ENCODE measurements around the gene POLDIP2.
"Not testable (repeated sequence)": the region's sequence is repeated elsewhere in the genome, so short reads cannot be mapped to it uniquely, and the experiment has no call there.

The POLDIP2 gene

GRCh38 chr17:28364665-28365363, 7.5 kb upstream of the POLDIP2 start, which contains the start of gene SEBOX:
Gene SEBOX, minus strand, starts transcription at chr17:28365199. Its CDS starts 48 bp downstream, at chr17:28365151.
- no peak for DNase-seq

DNA sequence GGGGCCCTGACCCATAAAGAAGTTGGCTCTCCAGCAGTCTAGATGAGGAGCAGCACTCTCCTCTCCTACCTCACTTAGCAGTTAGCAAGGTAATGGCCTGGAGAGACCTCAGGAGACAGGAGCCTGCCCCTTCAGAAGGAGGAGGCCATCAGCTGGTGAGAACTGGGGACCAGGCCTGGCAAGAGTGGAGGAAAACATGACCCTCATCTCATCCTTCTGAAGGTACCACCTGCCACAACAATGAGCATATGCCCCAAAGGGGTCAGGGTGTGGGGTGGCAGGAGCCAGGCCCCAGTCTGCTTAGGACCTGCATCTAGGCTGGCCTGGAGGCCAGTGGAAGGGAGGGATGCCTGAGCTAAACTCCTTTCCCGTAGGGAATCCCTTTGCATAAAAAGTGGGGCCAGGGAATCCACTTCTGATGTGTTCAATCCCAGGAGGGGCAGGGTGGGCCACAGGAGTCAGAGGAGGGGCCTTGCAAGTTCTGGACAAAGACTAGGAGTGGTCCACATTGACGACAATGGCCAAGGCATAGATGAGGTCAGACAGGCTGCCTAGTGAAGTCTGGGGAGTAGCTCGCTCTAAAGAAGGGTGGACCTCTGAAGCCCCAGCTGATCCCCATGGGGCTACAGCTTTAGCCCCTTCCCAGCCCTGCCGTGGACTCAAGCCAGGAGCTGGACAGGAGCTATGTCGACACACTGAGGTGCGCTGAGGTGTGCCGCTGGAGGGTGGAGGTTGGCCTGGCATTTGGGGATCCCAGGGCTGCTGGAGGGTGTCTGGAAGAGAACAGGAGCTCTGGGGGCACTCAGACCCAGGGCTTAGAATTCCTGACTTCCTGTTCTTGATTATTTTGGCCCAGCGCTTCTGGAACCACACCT, 6.7 kb upstream of the POLDIP2 start:
- no peak for DNase-seq

DNA sequence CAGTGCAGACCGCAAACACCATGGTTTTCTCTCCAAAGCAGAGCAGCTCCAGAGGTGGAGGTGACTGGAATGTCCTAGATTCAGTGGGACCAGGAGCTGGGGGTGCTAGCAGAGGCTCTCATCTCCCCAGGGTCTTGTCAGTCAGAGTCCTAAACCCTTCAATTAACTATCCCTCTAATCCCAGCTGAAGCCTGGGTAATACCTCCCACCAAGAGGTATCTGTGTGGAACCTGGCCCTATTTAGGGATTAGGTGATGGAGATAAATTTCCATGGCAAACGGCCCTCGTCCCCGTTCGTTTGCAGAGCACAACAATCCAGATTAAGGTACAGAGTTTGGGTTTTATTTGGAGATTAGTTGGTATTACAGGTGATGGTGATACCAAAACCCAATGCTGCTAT, 5.9 kb upstream of the POLDIP2 start:
- DNase-seq = no peak

DNA sequence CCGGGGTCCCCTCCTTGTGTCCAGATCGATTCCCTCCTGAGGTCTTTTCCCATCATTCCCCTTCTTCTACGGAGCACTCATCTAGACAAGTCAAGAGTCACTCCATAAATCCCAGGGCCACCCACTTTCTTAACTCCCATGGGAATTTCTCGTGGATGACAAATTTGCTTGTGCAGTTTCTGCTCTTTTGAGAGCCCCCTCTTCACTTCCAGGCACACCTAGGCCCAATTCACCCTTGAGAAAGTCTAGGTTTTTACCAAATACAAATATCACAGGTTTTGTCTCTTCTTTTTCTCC, 522 bp upstream of the POLDIP2 start:
- DNase-seq = no peak

DNA sequence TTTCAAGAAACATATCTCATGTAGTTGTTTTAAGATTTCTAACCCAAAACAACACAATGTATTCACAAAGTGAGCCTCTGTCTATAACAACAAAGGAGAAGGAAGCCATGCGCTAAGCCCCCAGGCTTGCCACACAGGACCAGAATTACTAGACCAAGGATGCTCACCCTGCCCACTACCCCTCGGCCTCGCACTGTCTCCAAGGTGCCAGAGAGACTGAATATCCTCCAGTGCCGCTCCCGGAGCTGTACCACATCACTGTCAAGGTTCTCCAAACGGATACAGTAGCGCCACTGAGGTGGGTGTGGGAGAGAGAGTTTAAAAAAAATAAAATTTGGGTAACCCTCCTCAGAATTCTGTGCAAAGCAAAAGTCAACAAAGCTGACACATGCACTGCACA, 7.1 kb downstream of the POLDIP2 start:
- DNase-seq = no peak

DNA sequence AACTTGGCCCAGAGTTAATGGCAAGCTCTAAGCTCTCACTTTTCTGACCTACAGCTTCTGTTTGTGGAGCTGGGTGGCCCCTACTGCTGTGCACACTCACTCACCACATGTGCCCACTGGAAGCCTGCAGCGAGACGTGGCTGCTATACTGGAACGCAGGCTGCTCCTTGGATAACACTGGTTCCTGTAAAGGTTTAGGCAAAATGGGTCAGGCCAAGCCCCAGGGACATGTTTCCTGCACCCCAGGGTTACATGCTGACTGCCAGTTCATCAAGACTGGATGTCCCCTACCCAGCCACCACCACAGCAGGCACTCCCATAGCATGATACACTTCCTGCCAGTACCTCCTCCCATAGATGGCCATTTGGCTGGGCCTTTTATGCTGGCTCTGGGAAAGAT, 8.3 kb downstream of the POLDIP2 start:
- no peak for DNase-seq

GRCh38 chr17:28347261-28347891, 10.0 kb downstream of the POLDIP2 start:
- DNase-seq = no peak

DNA sequence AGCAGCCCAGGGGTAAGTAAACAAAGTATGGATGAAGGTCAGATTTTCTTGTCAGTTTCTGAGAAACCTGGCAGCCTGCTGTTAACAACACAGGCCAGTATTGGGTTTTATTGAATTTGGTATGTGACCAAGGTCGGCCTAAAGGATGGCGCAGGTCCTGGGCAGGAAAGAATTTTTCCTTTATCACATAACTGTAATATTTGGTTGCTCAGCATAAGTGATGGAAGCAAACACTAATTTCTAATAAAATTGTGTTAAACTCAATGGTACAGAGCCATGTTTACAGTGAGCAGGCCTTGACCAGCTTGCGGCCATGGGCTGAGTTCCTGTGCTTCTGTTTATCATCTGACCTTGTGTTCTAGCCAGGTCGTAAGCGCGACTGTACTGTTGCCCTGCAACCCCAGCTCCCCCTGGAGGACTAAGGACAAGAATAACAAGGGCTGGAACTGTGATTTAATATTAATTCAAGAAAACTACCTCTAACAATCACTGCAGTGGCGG, 10.5 kb downstream of the POLDIP2 start:
- DNase-seq = no peak

DNA sequence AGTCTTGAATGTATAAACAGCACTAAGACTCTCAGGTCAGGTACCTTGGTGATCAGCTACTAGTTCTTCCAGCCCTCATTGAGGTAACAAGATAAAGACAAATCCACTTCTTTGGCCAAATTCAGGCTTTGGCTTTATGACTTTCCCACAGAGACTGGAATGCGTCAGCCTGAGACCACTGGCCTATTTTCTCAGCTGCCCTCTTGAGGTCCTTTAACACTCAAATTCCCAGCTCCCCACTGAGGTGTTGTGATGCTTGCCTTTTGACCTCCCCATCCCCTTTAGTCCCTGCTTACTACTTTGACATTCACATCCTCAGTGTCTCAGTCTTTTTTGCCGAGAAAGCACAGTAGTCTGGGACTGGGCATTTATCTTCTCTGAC, 11.1 kb downstream of the POLDIP2 start:
- no peak for DNase-seq

DNA sequence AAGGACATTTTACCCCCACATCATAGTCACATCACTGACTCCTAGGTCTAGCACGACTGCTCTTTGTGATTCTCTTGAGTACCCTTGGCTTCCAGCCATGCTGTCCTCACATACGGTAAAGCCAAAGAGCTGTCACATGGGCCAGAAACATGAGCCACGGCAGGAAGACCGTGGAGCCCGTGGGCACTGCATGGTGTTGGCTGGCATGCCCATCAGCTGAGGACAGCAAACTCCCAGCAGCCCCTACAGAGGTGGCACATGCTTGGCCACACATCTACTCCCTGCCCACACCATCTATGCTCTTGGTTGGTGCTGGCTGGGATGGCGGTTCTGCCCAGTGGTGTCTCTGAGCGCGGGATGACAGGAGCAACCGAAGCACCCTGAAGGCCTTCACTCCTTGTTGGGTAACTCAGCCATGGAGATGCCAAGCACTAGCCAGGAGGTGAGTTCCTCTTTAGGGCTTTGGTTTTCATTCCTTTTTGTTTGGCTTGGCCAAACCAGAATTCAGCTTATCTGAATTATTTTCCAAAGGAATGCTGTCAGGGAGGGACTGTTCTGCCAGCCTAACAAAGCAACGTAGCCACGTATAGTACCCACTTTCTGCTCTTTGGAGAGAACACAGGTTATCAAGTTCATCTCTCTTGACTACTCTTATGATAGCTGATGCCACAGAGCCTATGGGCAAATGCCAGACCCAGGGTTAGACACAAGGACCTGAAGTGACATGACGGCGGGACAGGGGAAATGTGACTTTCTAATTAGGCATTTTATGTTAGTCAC, 11.7 kb downstream of the POLDIP2 start:
- DNase-seq = no peak

DNA sequence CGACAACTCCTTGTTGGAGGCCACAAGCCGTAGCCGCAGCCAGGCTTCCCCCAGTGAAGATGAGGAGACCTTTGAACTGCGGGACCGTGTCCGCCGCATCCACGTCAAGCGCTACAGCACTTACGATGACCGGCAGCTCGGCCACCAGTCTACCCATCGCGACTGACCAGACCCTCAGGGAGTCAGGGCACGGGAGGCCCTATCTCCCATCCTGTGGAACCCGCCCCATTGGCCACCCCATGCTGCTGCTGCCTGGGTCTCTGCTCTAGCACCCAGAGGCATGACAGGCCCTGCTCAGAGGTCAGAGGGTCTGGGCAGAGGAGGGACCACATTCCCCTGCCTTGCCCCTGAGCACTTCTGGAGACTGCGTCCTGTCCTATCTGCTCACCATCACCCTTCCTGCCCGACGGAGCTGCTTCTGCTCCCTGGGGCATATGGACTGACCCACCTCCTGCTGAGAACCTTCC, 12.9 kb downstream of the POLDIP2 start:
- no peak for DNase-seq

GRCh38 chr17:28344011-28344410, 13.3 kb downstream of the POLDIP2 start:
- no peak for DNase-seq

- DNase-seq = no peak
Observed at GRCh38 chr17:28343491-28343932, 13.8 kb downstream of the POLDIP2 start.

DNA sequence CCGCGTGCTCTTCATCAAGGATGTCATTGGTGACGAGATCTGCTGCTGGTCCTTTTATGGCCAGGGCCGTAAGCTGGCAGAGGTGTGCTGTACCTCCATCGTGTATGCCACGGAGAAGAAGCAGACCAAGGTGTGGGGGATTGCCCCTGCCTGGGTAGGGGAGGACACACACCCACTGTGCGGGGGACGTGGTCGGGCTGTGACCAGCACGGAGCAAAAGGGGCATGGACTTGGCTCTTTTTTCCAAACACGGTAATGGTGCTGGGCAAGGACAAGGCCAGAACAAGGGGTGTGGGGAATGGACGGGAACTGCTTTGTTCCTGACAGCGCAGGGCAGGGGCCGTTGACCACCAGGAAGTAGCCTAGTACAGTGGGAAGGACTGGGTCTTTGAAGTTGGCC, 15.0 kb downstream of the POLDIP2 start:
- no peak for DNase-seq

DNA sequence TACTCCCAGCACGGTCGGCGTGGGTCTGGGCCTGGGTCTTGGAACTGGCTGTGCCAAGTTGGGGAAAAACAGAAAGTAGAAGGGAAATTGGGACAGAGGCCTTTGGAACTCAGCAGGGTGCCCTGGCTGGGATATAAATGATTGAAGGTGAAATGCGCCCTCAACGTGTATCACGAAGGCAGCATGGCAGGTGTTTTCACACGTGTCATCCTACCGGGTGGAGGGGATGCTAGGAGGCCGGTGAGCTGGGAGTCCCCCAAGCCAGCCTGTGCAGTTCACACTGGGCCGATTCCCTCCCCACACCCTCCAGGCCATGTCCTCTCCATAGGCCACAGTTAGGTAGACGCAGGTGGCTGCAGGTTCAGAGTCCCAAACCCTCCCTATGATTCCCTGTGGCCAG, 15.8 kb downstream of the POLDIP2 start:
- no peak for DNase-seq

DNA sequence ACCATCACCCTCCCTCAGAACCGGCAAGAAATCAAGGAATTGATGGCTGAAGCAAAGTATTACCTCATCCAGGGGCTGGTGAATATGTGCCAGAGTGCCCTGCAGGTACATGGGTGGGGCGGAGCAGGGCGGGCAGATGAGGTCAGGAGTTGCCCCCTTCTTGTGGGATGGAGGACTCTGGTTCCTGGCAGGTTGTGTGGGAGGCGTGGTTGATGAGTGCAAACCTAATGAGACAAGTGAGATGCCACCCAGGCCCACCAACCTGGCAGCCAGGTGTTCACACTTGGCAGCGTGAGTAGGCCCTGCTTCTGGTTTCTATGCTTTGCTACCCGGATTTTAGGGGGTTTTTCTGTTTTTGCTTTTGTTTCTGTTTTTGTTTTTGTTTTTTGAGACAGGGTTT, 17.0 kb downstream of the POLDIP2 start:
- DNase-seq = no peak

DNA sequence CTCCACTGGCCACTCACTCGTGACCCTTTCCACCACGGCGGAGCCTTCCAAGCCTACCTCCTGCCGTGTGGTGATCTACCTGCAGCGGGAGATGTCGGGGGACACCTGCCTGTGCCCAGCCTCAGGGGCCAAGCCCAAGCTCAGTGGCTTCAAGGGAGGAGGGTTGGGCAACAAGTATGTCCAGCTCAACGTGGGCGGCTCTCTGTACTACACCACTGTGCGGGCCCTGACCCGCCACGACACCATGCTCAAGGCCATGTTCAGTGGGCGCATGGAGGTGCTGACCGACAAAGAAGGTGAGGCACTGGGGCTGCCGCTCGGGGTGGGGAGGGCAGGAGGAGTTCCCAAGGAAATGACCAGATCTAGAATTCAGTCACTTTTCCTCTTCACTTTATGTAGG, 17.9 kb downstream of the POLDIP2 start:
- DNase-seq = no peak

- DNase-seq = not testable (repeated sequence)
Observed at GRCh38 chr17:28338769-28339212, 18.5 kb downstream of the POLDIP2 start.

GRCh38 chr17:28338056-28338768, 19.1 kb downstream of the POLDIP2 start:
- no peak for DNase-seq

DNA sequence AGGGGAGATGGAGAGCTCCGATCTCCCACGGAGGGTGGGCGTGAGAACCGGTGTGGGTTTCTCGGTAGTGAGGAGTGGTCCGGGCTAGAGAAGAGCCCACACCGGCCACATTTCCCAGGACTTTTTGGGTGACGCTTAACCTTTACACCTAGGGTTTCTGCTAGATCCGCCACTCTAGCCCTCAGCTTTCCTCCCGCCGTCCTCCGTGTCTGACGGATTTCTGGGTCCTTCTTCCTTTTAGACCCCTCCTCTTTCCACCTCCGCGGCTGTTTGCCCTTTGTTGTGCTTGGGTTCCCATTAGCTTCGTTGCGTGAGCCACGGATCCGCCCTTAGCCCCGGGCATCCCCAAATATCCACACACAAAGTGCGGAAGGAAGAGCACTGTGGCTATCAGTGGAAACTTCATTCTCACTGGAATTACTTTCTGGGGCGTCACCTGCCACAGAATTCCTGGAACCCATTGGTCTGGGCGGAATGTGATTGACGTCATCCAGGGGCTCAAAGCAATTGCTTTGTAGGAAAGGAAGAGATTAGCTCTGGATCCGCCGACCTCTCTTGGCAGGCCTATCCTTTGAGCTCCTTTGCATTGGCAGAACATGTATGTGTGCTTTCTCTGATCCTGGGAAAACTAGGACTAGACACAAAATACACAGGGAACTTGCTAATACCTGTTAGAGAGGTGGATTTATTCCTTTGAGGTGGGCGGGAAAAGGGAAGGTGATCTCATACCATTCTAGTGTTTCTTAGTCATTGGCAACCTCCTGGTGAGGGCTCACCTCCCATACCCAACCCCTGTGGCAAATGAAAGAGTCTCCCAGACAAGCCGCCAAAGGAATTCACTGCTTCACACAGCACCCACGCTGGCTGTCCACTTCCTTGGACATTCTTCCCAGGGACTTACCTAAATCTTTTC, 21.1 kb downstream of the POLDIP2 start:
- no peak for DNase-seq

All from T-helper 9 cell (primary cell).